ENCODE results near the gene PACSIN2. TPM values are rescaled to one million over a fixed set of nuclear protein-coding genes. Genes with fewer than 3 reads are reported as not detected.
A peak's percentile ranks its signal among the peaks of the same experiment; 100 is the strongest.

Gene PACSIN2
- total and polyA plus RNA-seq, 2 of the 13 experiments (the other 11 are each of a cell fraction or from before 2014, with no cell fraction given), result 54.1 to 68.8 TPM

DNA sequence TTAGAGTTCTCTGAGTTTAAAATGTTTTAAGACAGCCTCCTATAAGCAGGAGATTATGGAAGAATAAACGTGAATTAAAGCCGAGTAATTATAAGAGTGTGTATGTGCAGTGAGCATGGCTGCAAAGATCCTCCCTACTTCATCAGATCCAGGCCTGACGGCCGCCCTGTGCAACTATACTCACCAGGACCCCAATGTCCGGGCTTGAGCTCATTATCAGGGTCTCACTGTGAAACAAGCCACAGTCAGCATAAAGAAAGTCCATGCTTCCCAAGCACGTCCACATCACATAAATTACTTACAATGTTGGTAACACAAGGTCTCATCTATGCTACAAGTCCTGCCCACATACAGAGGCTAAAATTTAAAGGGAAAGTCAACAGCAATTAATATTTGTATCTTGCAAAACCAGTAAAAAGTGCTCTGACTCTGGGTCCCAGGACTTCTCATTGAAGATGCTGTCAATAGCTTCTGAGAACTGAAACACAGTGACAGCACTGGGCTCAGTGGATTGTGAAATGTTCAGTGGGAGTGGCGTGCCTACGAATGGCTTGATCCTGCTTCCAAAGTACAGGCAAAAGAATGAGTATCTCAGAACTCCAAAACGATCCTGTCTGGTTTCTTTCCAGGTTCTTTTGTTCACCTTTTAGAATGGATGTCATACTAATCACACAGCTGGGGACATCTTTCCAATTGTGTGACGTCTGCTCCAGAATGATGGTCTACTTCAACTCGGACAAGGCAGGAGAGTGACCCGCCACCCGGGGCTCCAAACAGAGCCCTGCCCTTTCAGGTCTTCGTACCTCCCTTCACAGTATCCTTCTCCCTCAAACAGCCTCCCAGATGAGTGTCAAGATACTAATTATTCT is 85.7 kb downstream of the PACSIN2 start (continued):
- TF ChIP-seq NR3C1 (CRISPR knock-in tag; IDR thresholded peaks at IDR 0.05), result no peak
- TF ChIP-seq ZNF83 (CRISPR knock-in tag; IDR thresholded peaks at IDR 0.05; ENCODE audit: borderline replicate concordance), result no peak
- no peak for TF ChIP-seq MYNN (CRISPR knock-in tag; IDR thresholded peaks at IDR 0.05; ENCODE audit: low read depth)
- TF ChIP-seq, protein P1, sequence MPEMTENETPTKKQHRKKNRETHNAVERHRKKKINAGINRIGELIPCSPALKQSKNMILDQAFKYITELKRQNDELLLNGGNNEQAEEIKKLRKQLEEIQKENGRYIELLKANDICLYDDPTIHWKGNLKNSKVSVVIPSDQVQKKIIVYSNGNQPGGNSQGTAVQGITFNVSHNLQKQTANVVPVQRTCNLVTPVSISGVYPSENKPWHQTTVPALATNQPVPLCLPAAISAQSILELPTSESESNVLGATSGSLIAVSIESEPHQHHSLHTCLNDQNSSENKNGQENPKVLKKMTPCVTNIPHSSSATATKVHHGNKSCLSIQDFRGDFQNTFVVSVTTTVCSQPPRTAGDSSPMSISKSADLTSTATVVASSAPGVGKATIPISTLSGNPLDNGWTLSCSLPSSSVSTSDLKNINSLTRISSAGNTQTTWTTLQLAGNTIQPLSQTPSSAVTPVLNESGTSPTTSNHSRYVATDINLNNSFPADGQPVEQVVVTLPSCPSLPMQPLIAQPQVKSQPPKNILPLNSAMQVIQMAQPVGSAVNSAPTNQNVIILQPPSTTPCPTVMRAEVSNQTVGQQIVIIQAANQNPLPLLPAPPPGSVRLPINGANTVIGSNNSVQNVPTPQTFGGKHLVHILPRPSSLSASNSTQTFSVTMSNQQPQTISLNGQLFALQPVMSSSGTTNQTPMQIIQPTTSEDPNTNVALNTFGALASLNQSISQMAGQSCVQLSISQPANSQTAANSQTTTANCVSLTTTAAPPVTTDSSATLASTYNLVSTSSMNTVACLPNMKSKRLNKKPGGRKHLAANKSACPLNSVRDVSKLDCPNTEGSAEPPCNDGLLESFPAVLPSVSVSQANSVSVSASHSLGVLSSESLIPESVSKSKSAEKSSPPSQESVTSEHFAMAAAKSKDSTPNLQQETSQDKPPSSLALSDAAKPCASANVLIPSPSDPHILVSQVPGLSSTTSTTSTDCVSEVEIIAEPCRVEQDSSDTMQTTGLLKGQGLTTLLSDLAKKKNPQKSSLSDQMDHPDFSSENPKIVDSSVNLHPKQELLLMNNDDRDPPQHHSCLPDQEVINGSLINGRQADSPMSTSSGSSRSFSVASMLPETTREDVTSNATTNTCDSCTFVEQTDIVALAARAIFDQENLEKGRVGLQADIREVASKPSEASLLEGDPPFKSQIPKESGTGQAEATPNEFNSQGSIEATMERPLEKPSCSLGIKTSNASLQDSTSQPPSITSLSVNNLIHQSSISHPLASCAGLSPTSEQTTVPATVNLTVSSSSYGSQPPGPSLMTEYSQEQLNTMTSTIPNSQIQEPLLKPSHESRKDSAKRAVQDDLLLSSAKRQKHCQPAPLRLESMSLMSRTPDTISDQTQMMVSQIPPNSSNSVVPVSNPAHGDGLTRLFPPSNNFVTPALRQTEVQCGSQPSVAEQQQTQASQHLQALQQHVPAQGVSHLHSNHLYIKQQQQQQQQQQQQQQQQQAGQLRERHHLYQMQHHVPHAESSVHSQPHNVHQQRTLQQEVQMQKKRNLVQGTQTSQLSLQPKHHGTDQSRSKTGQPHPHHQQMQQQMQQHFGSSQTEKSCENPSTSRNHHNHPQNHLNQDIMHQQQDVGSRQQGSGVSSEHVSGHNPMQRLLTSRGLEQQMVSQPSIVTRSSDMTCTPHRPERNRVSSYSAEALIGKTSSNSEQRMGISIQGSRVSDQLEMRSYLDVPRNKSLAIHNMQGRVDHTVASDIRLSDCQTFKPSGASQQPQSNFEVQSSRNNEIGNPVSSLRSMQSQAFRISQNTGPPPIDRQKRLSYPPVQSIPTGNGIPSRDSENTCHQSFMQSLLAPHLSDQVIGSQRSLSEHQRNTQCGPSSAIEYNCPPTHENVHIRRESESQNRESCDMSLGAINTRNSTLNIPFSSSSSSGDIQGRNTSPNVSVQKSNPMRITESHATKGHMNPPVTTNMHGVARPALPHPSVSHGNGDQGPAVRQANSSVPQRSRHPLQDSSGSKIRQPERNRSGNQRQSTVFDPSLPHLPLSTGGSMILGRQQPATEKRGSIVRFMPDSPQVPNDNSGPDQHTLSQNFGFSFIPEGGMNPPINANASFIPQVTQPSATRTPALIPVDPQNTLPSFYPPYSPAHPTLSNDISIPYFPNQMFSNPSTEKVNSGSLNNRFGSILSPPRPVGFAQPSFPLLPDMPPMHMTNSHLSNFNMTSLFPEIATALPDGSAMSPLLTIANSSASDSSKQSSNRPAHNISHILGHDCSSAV (CRISPR knock-in tag; IDR thresholded peaks at IDR 0.05; ENCODE audit: borderline replicate concordance), result no peak
- TF ChIP-seq, protein P2, sequence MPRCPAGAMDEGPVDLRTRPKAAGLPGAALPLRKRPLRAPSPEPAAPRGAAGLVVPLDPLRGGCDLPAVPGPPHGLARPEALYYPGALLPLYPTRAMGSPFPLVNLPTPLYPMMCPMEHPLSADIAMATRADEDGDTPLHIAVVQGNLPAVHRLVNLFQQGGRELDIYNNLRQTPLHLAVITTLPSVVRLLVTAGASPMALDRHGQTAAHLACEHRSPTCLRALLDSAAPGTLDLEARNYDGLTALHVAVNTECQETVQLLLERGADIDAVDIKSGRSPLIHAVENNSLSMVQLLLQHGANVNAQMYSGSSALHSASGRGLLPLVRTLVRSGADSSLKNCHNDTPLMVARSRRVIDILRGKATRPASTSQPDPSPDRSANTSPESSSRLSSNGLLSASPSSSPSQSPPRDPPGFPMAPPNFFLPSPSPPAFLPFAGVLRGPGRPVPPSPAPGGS (CRISPR knock-in tag; IDR thresholded peaks at IDR 0.05), result no peak
- TF ChIP-seq POLR2AphosphoS2 (IDR thresholded peaks at IDR 0.05; ENCODE audit: low read depth, low read length), result no peak
- no peak for TF ChIP-seq ZNF335 (CRISPR knock-in tag; IDR thresholded peaks at IDR 0.05)
- TF ChIP-seq NCOA5 (CRISPR knock-in tag; IDR thresholded peaks at IDR 0.05), result no peak
- TF ChIP-seq CEBPG (CRISPR knock-in tag; IDR thresholded peaks at IDR 0.05), result peak; percentile 94
- TF ChIP-seq RBFOX2 (IDR thresholded peaks at IDR 0.05; ENCODE audit: low read depth, low read length), result no peak
- TF ChIP-seq HMG20A (CRISPR knock-in tag; IDR thresholded peaks at IDR 0.05; ENCODE audit: borderline replicate concordance), result no peak
- no peak for TF ChIP-seq KDM3A (CRISPR knock-in tag; IDR thresholded peaks at IDR 0.05; ENCODE audit: low read depth)
- no peak for TF ChIP-seq ZNF776 (CRISPR knock-in tag; IDR thresholded peaks at IDR 0.05)
- TF ChIP-seq, protein P3, sequence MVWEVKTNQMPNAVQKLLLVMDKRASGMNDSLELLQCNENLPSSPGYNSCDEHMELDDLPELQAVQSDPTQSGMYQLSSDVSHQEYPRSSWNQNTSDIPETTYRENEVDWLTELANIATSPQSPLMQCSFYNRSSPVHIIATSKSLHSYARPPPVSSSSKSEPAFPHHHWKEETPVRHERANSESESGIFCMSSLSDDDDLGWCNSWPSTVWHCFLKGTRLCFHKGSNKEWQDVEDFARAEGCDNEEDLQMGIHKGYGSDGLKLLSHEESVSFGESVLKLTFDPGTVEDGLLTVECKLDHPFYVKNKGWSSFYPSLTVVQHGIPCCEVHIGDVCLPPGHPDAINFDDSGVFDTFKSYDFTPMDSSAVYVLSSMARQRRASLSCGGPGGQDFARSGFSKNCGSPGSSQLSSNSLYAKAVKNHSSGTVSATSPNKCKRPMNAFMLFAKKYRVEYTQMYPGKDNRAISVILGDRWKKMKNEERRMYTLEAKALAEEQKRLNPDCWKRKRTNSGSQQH (CRISPR knock-in tag; IDR thresholded peaks at IDR 0.05; ENCODE audit: low read depth), result 0 out of 2 replicates have a peak, but pooled peaks have one; percentile 34
- no peak for TF ChIP-seq REL (CRISPR knock-in tag; conservative IDR thresholded peaks at IDR 0.05)
- no peak for TF ChIP-seq KDM2A (CRISPR knock-in tag; IDR thresholded peaks at IDR 0.05; ENCODE audit: borderline replicate concordance, low read depth)
- TF ChIP-seq SNRNP70 (IDR thresholded peaks at IDR 0.05; ENCODE audit: low read depth, low read length), result no peak
- TF ChIP-seq KAT7 (CRISPR knock-in tag; IDR thresholded peaks at IDR 0.05; ENCODE audit: borderline replicate concordance), result 0 out of 2 replicates have a peak, but pooled peaks have one; percentile 37
